DND-41 (cell line): ENCODE measurements around the gene ID1.
A peak's percentile ranks its signal among the peaks of the same experiment; 100 is the strongest.
"Not testable (repeated sequence)": the region's sequence is repeated elsewhere in the genome, so short reads cannot be mapped to it uniquely, and the experiment has no call there.

Experiments
- ATAC-seq: fragments of 200-7000 bp; cut with Tn5 transposase; 3 replicates; pipeline ENCODE4 v1.9.1; 2021; ENCODE audit warnings: low read depth; ENCODE audit not compliant: insufficient read depth
- DNase-seq: peaks from one replicate; pipeline ENCODE4 v3.0.0-alpha.2; 2020
- H2AFZ ChIP-seq: 2 replicates; pipeline ENCODE4 v1.6.0; 2012; ENCODE audit warnings: low read depth, low read length
- H3K27ac ChIP-seq: 2 replicates; pipeline ENCODE4 v1.5.1; 2012; ENCODE audit warnings: low read length, inconsistent platforms
- H3K27me3 ChIP-seq: fragments of 200-600 bp; sonication (generic); 2 replicates; pipeline ENCODE4 v1.6.0; 2012; ENCODE audit warnings: low read length, mild to moderate bottlenecking, inconsistent platforms; ENCODE audit not compliant: insufficient read depth, poor library complexity
- H3K36me3 ChIP-seq: 2 replicates; pipeline ENCODE4 v1.5.1; 2012; ENCODE audit warnings: low read length, inconsistent platforms; ENCODE audit not compliant: insufficient read depth
- H3K4me1 ChIP-seq: 2 replicates; pipeline ENCODE4 v1.5.1; 2012; ENCODE audit warnings: mild to moderate bottlenecking, low read length; ENCODE audit not compliant: insufficient read depth
- H3K4me2 ChIP-seq: 2 replicates; pipeline ENCODE4 v1.6.0; 2012; ENCODE audit warnings: mild to moderate bottlenecking, moderate library complexity, low read length, inconsistent platforms; ENCODE audit not compliant: insufficient read depth
- H3K4me3 ChIP-seq, 2 experiments: fragments of 200-600 bp in 1 of 2; shearing (Covaris generic) in 1 of 2; 2 replicates each; pipeline ENCODE4 v1.5.1; 2012 to 2016; ENCODE audit warnings: inconsistent platforms in 2 of 2, low read length in 2 of 2, mild to moderate bottlenecking in 2 of 2, low read depth in 1 of 2, moderate library complexity in 1 of 2
- H3K79me2 ChIP-seq: 2 replicates; pipeline ENCODE4 v1.6.0; 2012; ENCODE audit warnings: low read length, inconsistent platforms; ENCODE audit not compliant: insufficient read depth
- H3K9ac ChIP-seq: 2 replicates; pipeline ENCODE4 v1.6.0; 2012; ENCODE audit warnings: low read depth, mild to moderate bottlenecking, inconsistent platforms, low read length, moderate library complexity
- H3K9me3 ChIP-seq: 2 replicates; pipeline ENCODE4 v1.5.1; 2012; ENCODE audit warnings: low read length, moderate library complexity, mild to moderate bottlenecking, inconsistent platforms; ENCODE audit not compliant: insufficient read depth, severe bottlenecking
- H4K20me1 ChIP-seq: 2 replicates; pipeline ENCODE4 v1.6.0; 2012; ENCODE audit warnings: low read length; ENCODE audit not compliant: insufficient read depth
- CTCF ChIP-seq: IDR thresholded peaks from 2 replicates; pipeline ENCODE4 v1.5.1; 2012; ENCODE audit warnings: borderline replicate concordance, low read length, moderate library complexity, mild to moderate bottlenecking; ENCODE audit not compliant: poor library complexity, severe bottlenecking; ENCODE audit errors: extremely low read depth
- EZH2 ChIP-seq: IDR thresholded peaks from 3 replicates; pipeline ENCODE4 v1.6.1; 2012; ENCODE audit warnings: borderline replicate concordance, low read depth, mild to moderate bottlenecking, moderate library complexity, low read length, inconsistent platforms; ENCODE audit not compliant: severe bottlenecking

Gene ID1

GRCh38 chr20:31594558-31595379 lies 10.3 kb upstream of the ID1 start:
- TF ChIP-seq CTCF = no peak
- no peak for TF ChIP-seq EZH2
- H4K20me1 ChIP-seq = no peaks in the 10 kb centered on the region
- no peaks in the 10 kb centered on the region for H3K36me3 ChIP-seq
- ATAC-seq (no peak), DNase-seq (no peak)
- H3K4me2 ChIP-seq = no peak overlapping the region
- no peak overlapping the region for H3K4me3 ChIP-seq
- no peaks in the 10 kb centered on the region for H3K27me3 ChIP-seq
- no peak overlapping the region for H3K9ac ChIP-seq
- no peak overlapping the region for H2AFZ ChIP-seq
- no peaks in the 10 kb centered on the region for H3K4me1 ChIP-seq
- H3K27ac ChIP-seq = no peak overlapping the region
- no peaks in the 10 kb centered on the region for H3K9me3 ChIP-seq
- no peaks in the 10 kb centered on the region for H3K79me2 ChIP-seq

DNA sequence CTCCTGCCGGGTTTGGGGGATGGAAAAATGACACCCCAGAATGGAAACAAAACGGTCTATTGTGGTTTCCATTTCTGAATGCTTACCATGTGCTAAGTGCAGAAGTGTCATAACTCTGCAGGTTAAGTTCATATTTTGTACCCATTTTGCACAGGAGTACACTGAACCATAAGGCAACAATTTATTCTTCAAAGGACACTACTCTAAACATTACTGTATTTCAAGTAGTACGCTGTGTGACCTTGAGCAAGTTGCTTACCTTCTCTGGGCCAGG lies 9.8 kb upstream of the ID1 start:
- H3K9me3 ChIP-seq = no peaks in the 10 kb centered on the region
- H4K20me1 ChIP-seq = no peaks in the 10 kb centered on the region
- H3K27ac ChIP-seq = no peak overlapping the region
- no peaks in the 10 kb centered on the region for H3K36me3 ChIP-seq
- no peak overlapping the region for H3K9ac ChIP-seq
- TF ChIP-seq CTCF = no peak
- no peak for TF ChIP-seq EZH2
- DNase-seq (no peak), ATAC-seq (no peak)
- no peaks in the 10 kb centered on the region for H3K79me2 ChIP-seq
- no peak overlapping the region for H3K4me2 ChIP-seq
- H3K27me3 ChIP-seq = no peaks in the 10 kb centered on the region
- H2AFZ ChIP-seq = no peak overlapping the region
- no peaks in the 10 kb centered on the region for H3K4me1 ChIP-seq
- H3K4me3 ChIP-seq = no peak overlapping the region

DNA sequence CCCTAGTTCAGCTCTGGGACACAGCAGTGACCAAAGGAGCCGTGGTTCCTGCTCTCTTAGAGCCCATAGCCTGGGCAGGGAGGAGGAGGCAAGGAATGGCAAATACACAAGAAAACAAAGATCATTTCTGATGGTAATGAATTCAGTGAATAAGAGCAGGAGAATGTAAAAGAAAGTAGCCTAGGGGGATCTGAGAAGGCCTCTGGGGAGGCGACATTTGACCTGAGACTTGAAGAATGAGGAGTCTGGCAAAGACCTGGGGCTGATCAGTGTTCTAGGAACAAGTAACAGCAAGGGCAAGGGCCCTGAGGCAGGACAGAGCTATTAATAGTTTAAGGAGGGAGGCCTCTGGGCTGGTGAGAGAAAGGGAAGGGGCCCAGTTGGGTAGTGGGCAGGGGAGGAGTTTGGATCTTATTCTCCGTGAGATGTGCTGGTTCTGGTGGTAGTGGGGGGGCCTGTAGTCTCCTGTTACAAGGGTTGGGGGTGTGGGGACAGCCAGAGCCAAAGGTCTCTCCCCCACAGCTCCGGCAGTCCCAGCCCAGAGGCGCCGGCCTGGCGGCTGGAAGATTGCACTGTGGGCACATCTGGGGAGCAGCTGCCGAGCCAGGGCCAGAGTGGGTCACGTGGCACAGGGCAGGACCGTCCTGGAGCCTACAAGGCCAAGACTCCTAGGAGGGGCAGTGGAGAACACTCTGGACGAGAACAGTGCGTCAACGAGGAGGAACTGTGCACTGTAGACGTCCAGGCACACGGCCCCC lies 9.3 kb upstream of the ID1 start:
- DNase-seq (no peak), ATAC-seq (no peak)
- Histone ChIP-seq H3K36me3 (no peaks in the 10 kb centered on the region), H3K4me2 (no peak overlapping the region), H4K20me1 (no peaks in the 10 kb centered on the region), H3K4me3 (no peak overlapping the region), H3K9me3 (no peaks in the 10 kb centered on the region), H3K9ac (0 out of 2 replicates have a peak overlapping the region, but pooled peaks have one; percentile 5), H3K27me3 (no peaks in the 10 kb centered on the region), H3K4me1 (no peaks in the 10 kb centered on the region), H3K27ac (no peak overlapping the region), H3K79me2 (no peaks in the 10 kb centered on the region), H2AFZ (no peak overlapping the region)
- TF ChIP-seq CTCF (no peak), EZH2 (no peak)

DNA sequence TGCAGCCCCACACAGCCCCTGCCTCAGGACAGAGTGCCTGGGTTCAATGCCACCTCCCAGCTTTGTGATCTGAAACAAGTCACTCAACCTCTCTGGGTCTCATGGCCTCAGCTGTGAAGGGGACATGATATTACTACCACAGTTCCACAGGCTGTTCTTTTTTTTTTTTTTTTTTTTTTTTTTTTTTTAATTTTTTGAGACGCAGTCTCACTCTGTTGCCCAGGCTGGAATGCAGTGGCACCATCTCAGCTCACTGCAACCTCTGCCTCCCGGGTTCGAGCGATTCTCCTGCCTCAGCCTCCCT lies 8.7 kb upstream of the ID1 start:
- not testable (repeated sequence) for H4K20me1 ChIP-seq, DNase-seq, H3K9me3 ChIP-seq, H3K27me3 ChIP-seq, H3K9ac ChIP-seq, ATAC-seq, H2AFZ ChIP-seq, H3K4me2 ChIP-seq, H3K79me2 ChIP-seq, H3K4me3 ChIP-seq, H3K36me3 ChIP-seq, H3K27ac ChIP-seq, H3K4me1 ChIP-seq
